SJSA1 (cell line): ENCODE data around the gene MATN4. TPM values are rescaled to one million over a fixed set of nuclear protein-coding genes. Genes with fewer than 3 reads are reported as not detected.
"Not testable (repeated sequence)": the region's sequence is repeated elsewhere in the genome, so short reads cannot be mapped to it uniquely, and the experiment has no call there.

Experiments used
- DNase-seq, 2 experiments: peaks; one replicate each; pipeline ENCODE4 v3.0.0-alpha.2; 2015 to 2020; ENCODE audit warnings: low spot score in 2 of 2, low read depth in 1 of 2
- H3K27ac ChIP-seq: fragments of 250-450 bp; sonication (Bioruptor Pico); 2 replicates; pipeline ENCODE4 v1.5.1; 2020; ENCODE audit warnings: mild to moderate bottlenecking, moderate library complexity
- H3K27me3 ChIP-seq: fragments of 250-450 bp; sonication (Bioruptor Pico); replicated peaks from 2 replicates; pipeline ENCODE4 v1.5.1; 2020; ENCODE audit warnings: mild to moderate bottlenecking, moderate library complexity
- H3K36me3 ChIP-seq: fragments of 250-450 bp; sonication (Bioruptor Pico); 2 replicates; pipeline ENCODE4 v1.5.1; 2020; ENCODE audit warnings: mild to moderate bottlenecking
- H3K4me1 ChIP-seq: fragments of 250-450 bp; sonication (Bioruptor Pico); replicated peaks from 2 replicates; pipeline ENCODE4 v1.6.1; 2021; ENCODE audit warnings: mild to moderate bottlenecking
- H3K4me3 ChIP-seq: fragments of 250-450 bp; sonication (Bioruptor Pico); 2 replicates; pipeline ENCODE4 v1.5.1; 2020; ENCODE audit warnings: mild to moderate bottlenecking
- H3K9me3 ChIP-seq: fragments of 250-450 bp; sonication (Bioruptor Pico); replicated peaks from 2 replicates; pipeline ENCODE4 v1.5.1; 2020; ENCODE audit warnings: mild to moderate bottlenecking
- total RNA-seq: library from RNA; depleted of rRNA; stranded (reverse); fragments of >200 nt; shearing (Covaris generic); gene quantifications from 2 replicates; pipeline ENCODE4 v1.2.3, GENCODE V29; 2014; rRNA removed

The MATN4 gene, protein sequence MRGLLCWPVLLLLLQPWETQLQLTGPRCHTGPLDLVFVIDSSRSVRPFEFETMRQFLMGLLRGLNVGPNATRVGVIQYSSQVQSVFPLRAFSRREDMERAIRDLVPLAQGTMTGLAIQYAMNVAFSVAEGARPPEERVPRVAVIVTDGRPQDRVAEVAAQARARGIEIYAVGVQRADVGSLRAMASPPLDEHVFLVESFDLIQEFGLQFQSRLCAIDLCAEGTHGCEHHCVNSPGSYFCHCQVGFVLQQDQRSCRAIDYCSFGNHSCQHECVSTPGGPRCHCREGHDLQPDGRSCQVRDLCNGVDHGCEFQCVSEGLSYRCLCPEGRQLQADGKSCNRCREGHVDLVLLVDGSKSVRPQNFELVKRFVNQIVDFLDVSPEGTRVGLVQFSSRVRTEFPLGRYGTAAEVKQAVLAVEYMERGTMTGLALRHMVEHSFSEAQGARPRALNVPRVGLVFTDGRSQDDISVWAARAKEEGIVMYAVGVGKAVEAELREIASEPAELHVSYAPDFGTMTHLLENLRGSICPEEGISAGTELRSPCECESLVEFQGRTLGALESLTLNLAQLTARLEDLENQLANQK
- total RNA-seq, result 0.50 TPM in 1 of 2 replicates, not detected in the other

DNA sequence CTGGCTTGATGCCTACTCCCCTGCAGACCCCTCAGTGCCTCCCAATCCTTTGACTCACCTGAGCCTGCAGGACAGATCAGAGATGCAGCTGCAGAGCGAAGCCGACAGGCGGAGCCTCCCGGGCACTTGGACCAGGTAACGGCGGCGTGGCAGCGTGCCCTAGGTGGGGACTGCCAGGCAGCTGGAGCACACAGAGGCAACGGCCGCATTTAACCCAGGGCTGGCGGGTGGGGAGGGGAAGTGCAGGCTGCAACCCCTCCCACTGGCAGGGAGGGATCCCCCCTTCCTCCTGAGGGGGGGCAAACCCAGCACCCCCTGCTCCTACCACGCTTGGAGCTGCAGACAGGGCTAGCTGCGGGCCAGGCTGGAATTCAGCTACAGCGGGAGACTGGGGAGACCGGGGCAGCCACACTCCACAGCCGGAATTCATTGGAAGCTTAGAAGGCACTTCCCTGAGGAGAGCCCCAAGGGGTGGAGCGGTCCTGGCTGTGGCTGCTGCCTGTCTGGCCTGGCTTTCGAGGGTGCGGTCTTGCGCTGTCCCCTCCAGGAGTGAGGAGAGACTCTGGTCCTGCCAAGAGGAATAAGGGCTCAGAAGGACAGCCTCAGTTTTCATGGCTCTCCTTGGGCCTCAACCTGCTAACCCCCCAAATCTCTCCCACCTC is at the start of gene MATN4:
MATN4 (minus strand) TSS at position 183 of the 662 bp plus-strand sequence. CDS start 2,717 bp downstream, outside the sequence.
- no peak within 1 kb of the TSS for H3K4me3 ChIP-seq
- 0 out of 2 replicates have a peak, but pooled peaks cover 5% of the 10 kb centered on the region for H3K4me1 ChIP-seq
- H3K9me3 ChIP-seq, result no peaks in the 10 kb centered on the region
- H3K27me3 ChIP-seq, result no peaks in the 10 kb centered on the region
- no peaks in the 10 kb centered on the region for H3K36me3 ChIP-seq
- H3K27ac ChIP-seq, result no peak within 1 kb of the TSS
- DNase-seq, result no peak

DNA sequence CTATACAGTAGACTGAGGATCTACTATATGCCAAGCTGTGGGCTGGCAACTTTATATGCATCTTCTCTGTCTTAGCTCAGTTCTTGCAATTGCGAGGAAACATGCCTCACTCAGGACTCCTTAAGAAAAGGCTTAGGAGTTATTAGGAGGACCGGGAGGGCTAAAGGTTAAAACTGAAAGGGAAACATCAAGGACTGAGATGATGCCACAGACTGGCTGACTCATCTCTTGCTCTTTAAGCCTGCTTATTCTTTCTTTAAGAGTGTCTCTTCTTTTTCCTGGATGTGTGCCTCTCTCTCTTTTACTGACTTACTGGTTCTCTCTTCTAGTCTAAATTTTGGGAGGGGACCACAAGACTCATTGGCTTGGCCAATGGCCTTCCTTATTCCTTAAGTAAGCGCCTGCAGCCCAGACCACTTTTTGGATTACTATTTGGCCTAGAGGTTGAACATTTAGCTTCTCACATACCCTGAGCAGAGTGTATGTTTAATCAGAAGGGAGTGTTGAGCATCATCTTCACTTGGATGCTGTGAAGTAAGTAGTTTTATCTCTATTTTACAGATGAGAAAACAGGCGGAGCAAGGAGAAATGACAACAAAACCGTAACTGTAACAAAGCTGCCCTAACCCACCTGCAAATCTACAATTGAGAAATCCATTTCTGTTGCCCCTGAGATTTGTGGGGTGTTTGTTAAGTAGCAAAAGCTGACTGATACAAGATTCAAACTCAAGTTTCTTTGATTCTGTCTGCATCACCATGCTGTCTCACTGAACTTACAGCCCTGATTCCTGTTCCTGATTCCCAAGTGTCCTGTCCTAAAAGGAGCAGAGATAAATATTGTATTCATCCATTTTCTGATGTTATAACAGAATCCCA is 47.3 kb upstream of the MATN4 start:
- Histone ChIP-seq H3K27me3 (no peaks in the 10 kb centered on the region), H3K27ac (peak overlapping the region; percentile 13), H3K36me3 (no peaks in the 10 kb centered on the region), H3K4me1 (peaks cover 61% of the 10 kb centered on the region), H3K9me3 (no peaks in the 10 kb centered on the region), H3K4me3 (no peak overlapping the region)
- DNase-seq, result peak in 1 of 2 experiments; percentile 61

DNA sequence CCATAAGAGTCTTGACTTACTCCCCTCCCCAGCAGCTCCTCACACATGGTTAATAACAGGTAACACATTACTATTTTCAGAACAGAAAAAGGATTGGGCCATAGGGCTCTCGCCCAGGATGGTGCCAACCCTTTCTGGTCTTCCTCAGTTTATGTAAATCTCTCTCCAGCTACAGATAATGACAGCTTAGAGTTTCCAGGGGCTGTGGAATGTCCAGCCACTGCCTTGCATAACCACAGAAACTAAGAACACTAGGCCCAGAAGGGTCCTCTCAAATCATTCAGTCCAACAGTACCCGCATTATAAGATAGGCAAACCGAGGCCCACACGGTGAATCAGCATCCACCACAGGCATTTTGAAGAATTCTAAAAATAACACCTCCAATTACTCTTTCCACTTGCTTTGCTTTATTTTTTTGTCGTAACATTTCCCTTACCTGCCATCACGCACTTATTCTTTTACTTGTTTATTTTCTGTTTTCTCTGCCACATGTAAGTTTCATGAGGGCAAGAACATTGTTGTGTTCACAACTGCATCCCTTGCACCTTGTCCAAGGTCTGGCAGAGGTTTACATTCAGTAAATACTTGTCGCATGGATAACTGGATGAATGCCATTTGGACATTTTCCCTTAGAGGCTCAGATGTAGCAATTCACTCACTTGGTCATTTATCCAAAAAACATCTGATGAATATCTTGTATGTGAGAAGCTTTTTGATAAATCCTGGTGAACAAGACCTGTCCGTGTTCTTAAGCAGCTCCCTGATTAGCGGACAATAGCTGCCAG is 46.5 kb upstream of the MATN4 start:
- Histone ChIP-seq H3K36me3 (no peaks in the 10 kb centered on the region), H3K27ac (peak overlapping the region; percentile 13), H3K9me3 (no peaks in the 10 kb centered on the region), H3K4me3 (no peak overlapping the region), H3K27me3 (no peaks in the 10 kb centered on the region), H3K4me1 (peaks cover 54% of the 10 kb centered on the region)
- DNase-seq, result peak in 1 of 2 experiments; percentile 28

DNA sequence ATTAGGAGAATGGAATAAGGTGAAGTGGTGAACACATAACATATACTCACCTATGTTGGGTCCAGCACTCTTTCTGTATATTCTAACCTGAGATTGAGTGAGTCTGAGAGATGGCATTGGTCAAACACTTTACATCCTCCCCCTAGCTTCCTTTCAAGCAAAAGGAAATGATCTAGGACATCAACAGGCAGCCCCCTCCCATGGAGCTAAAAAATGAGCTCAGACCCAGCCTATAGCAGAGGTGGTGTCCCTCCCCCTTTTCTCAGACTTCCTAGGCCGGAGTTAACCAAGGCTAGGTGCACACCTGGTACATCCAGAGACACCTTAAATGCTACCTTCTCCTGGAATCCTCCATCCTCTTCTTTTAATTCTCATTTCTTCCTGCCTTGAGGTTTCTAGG is 45.6 kb upstream of the MATN4 start:
- Histone ChIP-seq H3K9me3 (no peaks in the 10 kb centered on the region), H3K27me3 (no peaks in the 10 kb centered on the region), H3K27ac (no peak overlapping the region), H3K4me1 (peaks cover 54% of the 10 kb centered on the region), H3K4me3 (no peak overlapping the region), H3K36me3 (no peaks in the 10 kb centered on the region)
- DNase-seq, result no peak

DNA sequence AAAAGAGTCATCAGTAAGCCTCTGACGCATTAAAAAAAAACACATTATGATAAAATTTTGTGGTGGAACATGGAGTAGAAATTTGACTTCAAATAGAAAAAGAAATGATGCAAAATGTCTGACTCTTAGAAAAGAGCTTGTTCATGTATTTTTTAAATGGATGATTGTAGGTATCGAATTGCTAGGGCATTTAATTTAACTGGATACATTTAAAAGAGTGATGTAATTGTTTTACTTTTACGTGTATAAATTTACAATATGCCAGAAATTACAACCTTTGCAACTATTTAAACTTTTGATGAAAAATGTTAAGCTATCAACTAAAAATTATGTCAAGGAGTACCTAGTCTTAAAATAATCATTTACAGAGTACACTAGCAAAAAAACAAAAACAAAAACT is 44.6 kb upstream of the MATN4 start:
- Histone ChIP-seq H3K27me3 (no peaks in the 10 kb centered on the region), H3K9me3 (no peaks in the 10 kb centered on the region; the same call in 1 of the 2 replicates), H3K4me1 (peaks cover 49% of the 10 kb centered on the region), H3K4me3 (no peak overlapping the region), H3K27ac (no peak overlapping the region), H3K36me3 (peaks cover 4% of the 10 kb centered on the region)
- no peak for DNase-seq

DNA sequence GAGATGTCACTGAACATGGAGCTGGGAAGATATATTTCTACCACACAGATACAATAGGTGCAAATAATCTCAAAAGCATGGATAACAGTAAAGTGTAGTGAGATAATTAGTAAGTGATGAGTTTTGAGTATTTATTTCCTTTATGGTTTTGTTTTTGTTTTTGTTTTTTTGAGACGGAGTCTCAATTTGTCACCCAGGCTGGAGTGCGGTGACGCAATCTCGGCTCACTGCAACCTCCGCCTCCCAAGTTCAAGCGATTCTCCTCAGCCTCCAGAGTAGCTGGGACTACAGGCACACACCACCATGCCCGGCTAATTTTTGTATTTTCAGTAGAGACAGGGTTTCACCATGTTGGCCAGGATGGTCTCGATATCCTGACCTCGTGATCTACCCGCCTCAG is 42.7 kb upstream of the MATN4 start:
- H3K9me3 ChIP-seq, H3K4me3 ChIP-seq, DNase-seq, H3K27ac ChIP-seq, H3K27me3 ChIP-seq: not testable (repeated sequence)
- peaks cover 59% of the 10 kb centered on the region for H3K4me1 ChIP-seq
- peaks cover 12% of the 10 kb centered on the region for H3K36me3 ChIP-seq

DNA sequence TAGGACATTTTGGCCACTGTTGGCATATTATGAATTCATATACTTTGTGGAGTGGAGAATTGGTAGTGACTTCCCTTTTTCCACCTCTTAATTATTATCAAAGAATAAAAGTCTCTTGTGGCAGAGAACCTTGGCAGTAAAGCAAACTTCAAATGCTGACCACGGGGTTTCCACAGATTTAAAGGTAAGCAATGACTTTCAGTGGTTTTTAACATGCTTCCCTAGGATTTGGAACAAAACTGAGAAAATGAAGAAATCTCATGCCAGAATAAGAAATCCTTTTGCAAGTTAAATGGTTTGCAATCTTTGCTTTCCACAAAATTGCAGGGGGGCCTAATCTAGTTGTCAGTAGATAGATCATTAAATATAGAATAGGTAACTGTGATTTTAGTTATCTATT is 42.1 kb upstream of the MATN4 start:
- H3K4me1 ChIP-seq, result peaks cover 59% of the 10 kb centered on the region
- H3K27ac ChIP-seq, result no peak overlapping the region
- no peaks in the 10 kb centered on the region for H3K27me3 ChIP-seq
- no peak overlapping the region for H3K4me3 ChIP-seq
- DNase-seq, result no peak
- H3K36me3 ChIP-seq, result peaks cover 12% of the 10 kb centered on the region
- no peaks in the 10 kb centered on the region; the same call in 1 of the 2 replicates for H3K9me3 ChIP-seq

DNA sequence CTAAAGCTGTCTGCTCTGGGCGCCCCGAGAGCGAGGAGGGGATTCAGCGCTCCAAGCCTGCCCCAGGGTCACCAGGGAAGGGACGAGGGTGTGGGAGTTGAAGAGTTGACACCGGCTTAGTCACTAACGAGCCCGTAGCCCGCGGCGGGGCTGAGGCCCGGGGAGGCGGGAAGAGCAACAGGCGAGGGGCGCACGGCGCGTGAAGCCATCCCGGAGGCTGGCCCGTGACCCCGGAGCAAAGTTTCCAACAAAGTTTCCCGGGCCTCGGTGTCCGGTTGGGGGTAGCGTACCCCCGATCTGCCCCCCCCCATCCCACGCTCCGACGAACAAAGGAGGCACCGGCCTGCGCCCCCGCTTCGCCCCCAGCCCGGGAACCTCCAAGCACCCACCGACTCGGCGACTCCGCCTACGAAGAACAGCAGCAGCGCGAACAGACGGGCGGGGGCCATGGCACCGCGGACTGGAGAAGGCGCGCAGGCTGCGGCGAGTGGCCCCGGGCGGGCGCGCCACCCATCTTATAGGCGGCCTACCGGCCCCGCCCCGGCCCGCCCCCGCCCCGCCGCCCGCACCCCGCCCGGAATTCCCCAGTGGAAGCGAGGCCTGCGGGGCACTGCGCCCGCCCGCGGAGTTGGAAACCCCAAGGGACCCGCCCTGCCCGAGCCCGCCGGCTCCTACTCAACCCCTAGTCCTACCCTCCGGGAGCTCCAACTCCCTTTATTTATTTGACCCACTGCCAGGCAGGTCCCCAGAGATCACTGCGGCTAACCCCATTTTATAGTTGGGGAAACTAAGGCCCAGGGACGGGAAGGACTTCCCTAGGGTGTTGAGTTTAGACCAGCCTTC is 40.1 kb upstream of the MATN4 start, which contains the start of gene SDC4:
SDC4 (minus strand) TSS at position 489 of the 843 bp plus-strand sequence; CDS start at position 449, 40 bp downstream.
- Histone ChIP-seq H3K27ac (peak within 1 kb of the TSS; percentile 90), H3K36me3 (peaks cover 30% of the 10 kb centered on the region), H3K27me3 (no peaks in the 10 kb centered on the region), H3K9me3 (no peaks in the 10 kb centered on the region; the same call in 1 of the 2 replicates), H3K4me3 (peak within 1 kb of the TSS; percentile 85), H3K4me1 (peaks cover 60% of the 10 kb centered on the region)
- DNase-seq, result peak; percentile 75 to 88

DNA sequence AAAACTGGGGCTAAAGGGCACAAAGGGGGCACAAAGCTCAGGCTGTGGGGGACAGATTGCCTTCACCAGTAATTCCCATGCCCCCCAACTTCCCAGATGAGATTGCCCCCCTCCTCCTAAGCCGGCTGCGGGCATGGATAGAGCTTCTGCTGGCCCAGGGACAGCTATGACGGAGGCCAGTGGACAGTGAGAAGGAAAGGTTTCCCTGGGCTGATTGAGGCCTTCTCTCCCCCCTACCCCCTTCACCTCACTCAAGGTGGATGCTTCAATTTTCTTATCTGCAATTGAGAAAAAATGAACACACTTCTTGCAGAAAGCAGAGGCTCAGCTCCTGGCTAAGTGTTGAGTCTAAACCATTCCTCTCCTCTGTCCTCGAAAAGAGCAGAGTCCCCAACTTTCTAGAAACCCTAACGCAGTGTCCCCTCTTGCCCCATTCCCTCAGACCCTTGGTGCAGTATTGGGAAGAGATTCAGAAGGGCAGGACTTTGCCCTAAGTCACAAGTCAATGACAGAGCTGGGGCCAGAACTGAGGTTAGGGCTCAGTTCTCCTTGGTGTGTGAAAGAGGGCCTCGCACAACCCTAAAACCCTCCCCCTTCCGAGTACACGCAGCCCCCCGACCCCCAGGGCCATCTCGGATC is 39.3 kb upstream of the MATN4 start:
- H3K27ac ChIP-seq, result peak overlapping the region; percentile 90
- DNase-seq, result no peak

DNA sequence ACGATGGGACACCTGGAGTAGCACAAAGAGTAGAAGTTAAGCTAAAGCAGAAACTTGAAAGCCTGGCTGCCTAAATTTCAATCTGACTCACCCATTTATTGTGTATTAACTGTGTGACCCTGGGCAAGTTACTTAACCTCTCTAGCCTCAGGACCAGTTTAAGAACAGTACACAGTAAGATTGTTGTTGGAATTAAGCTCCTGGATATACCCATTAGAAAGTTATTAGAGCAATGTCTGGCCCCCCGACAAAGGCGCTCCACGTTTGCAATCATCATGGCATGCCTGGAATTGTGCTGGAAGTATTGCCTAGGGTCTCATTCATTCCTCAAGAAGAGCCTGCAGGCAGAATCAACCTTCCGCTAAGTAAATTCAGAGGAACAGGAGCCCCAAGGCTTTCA is 38.8 kb upstream of the MATN4 start:
- peak overlapping the region; percentile 85 for H3K4me3 ChIP-seq
- H3K4me1 ChIP-seq, result peaks cover 73% of the 10 kb centered on the region
- no peaks in the 10 kb centered on the region; the same call in 1 of the 2 replicates for H3K9me3 ChIP-seq
- peak overlapping the region; percentile 90 for H3K27ac ChIP-seq
- H3K36me3 ChIP-seq, result peaks cover 38% of the 10 kb centered on the region
- no peak for DNase-seq
- no peaks in the 10 kb centered on the region for H3K27me3 ChIP-seq

More for the DNA sequence above, 39.3 kb upstream of the MATN4 start:
- peaks cover 35% of the 10 kb centered on the region for H3K36me3 ChIP-seq
- H3K4me3 ChIP-seq, result peak overlapping the region; percentile 85
- peaks cover 68% of the 10 kb centered on the region for H3K4me1 ChIP-seq
- no peaks in the 10 kb centered on the region; the same call in 1 of the 2 replicates for H3K9me3 ChIP-seq
- no peaks in the 10 kb centered on the region for H3K27me3 ChIP-seq

DNA sequence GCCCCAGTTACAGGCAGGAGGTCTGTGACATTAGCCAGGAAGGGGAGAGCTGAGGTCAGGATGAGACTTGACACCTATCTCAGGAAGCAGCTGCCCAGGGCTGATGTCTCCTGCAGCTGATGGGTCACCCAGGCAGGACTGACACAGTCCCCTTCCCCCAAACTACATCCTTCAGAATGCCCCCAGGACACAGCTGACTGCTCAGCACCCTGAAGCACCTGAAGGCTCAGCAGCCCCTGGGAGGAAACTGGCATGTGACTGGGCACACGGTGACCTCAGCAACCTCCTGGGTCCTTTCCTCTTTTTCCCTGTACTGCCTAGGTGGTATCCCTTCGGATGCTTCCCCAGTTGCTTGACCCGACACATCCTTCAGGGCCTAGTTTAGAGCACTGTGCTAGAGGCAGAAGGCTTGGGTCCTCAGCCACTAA is 38.2 kb upstream of the MATN4 start:
- Histone ChIP-seq H3K4me3 (peak overlapping the region; percentile 85), H3K27ac (no peak overlapping the region; the same call in 1 of the 2 replicates), H3K9me3 (no peaks in the 10 kb centered on the region; the same call in 1 of the 2 replicates), H3K36me3 (peaks cover 41% of the 10 kb centered on the region), H3K4me1 (peaks cover 77% of the 10 kb centered on the region), H3K27me3 (no peaks in the 10 kb centered on the region)
- DNase-seq, result no peak
